Right forelimb (tissue), 1 donor: ENCODE data around the gene POLE4.

Experiments used
- DNase-seq: peaks from one replicate; pipeline ENCODE4 v3.0.0-alpha.2; 2018

The POLE4 gene, protein sequence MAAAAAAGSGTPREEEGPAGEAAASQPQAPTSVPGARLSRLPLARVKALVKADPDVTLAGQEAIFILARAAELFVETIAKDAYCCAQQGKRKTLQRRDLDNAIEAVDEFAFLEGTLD

DNA sequence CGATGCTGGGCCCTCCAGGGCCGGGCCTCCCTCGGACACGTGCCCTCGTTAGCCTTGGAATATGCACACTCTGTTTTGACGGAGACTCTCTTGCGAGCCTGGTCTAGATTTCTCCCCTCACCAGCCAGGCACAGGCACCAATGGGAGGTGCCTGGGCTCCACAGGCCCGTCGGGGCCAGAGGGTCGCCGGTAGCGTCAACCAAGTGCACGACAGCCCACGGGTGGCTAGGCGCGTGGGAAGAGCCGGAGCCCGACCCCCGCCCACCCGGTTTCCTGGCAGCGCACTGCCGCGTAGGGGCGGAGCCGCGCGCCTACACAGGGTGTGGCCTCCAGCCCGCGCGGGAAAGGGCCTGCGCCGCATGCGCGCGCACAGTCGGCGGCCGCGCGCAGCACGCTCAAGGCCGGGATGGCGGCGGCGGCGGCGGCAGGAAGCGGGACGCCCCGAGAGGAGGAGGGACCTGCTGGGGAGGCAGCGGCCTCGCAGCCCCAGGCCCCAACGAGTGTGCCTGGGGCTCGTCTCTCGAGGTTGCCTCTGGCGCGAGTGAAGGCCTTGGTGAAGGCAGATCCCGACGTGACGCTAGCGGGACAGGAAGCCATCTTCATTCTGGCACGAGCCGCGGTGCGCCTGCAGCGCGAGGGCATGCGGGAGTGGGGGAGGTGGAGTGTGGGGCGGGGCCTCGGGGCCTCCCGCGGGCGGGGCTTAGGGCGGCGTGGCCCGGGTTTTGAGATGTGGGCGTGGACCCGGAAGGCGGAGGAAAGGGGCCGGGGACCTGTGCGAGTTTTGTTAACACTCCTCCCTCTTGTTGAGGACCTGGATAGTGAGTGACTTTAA, at the start of gene POLE4:
TSS of gene POLE4 (plus strand) at position 370 of the 832 bp plus-strand sequence. CDS start at position 407, 37 bp downstream.
- DNase-seq, result peak; percentile 94

DNA sequence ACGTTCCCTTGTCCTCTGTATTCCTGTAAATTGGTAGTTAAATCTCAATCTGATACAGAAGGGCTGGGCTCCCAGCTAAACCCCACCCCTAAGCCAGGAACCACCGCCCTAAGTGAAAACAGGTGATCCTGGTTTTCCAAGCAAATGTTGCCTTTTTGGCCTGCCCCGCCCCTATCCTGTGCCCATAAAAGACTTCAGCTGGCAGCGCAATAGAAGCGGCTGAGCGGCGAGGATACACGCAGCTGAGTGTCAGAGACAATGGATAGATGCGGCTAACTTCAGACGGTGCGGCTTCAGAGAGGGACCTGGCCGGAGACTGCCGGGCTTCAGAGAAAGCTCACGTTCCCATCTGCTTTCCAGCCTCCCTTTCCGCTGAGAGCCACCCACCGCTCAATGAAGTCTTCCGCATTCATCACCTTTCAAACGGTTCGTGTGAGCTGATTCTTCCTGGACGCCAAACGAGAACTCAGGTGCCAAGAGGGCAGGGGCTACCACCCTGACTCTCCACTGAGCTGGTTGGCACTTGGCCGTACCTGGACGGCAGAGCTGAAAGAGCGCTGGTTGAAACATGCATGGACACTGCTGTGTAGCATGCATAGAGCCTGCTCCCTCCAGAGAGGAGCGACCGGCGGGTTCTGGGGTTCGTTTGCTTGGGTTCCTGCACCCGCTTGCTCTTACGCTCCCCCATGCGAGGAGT, 49.5 kb upstream of the POLE4 start:
- no peak for DNase-seq

DNA sequence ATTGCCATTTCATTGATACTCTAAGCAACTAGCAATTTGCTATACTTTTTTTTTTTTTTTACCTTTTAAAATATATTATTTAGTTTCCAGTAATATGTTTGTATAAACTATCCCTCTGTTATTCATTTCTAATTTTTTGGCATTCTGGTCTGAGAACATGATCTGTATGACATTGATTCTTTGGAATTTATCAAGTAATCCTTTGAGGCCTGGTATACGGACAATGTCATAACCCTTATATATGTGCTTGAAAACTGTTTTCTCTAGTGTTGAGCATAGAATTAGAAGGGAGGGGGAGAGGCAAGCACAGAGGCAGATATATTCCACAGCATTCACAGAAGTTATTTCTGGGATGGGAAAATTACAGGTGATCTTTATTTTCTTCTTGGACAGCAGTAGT, 48.2 kb upstream of the POLE4 start:
- DNase-seq, result no peak

DNA sequence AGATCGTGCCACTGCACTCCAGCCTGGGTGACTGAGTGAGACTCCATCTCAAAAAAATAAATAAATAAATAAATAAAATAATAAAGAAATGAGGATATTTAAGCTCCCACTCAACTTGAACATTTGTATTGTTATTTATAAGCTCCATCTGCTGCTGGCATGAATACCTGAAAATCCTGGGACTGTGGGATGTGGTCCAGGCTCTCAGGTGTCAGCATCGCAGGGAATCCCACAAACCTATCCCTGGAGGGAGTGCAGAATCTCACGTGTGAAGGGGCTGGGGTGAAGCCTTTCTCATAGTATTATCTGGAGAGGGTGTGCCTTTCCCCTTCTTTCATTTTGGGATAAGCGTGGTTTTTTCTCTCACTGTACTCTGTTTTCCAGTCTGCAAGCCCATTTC, 47.4 kb upstream of the POLE4 start:
- DNase-seq, result no peak

DNA sequence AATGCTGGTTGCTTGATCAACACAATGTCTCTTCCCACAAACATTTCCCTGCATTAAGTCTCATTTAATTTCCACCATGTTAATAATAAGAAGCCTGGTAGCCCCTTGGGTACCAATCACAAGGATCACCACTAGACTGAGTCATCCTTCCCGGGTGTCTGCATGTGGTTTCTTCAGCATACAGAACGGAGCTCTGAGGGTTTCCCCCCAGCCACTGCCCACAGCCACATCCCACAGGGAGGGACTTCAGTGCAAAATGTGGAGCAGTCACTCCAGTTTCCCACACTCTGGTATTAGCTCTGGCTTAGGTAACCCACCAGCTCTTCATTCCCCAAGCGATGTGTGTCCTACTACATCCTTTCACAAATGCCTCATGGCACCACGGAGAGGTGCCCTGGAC, 42.7 kb upstream of the POLE4 start:
- no peak for DNase-seq

DNA sequence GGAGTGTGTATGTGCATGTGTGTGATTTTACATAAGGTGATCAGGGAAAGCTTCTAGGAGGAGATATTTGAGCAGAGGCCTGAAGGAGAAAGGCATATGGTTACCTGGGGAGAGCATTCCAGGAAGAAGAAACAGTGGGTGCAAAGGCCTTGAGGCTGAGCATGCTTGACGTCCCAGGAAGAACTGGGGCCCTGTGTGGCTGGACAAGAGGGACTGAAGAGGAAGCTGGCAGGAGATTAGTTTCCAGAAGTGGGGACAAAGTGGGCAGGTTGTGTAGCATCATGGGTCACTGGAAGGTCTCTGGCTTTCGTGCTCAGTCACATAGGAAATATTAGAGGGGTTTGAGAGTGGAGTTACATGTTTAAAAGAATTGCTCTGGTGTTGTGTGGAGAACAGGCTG, 42.0 kb upstream of the POLE4 start:
- no peak for DNase-seq

DNA sequence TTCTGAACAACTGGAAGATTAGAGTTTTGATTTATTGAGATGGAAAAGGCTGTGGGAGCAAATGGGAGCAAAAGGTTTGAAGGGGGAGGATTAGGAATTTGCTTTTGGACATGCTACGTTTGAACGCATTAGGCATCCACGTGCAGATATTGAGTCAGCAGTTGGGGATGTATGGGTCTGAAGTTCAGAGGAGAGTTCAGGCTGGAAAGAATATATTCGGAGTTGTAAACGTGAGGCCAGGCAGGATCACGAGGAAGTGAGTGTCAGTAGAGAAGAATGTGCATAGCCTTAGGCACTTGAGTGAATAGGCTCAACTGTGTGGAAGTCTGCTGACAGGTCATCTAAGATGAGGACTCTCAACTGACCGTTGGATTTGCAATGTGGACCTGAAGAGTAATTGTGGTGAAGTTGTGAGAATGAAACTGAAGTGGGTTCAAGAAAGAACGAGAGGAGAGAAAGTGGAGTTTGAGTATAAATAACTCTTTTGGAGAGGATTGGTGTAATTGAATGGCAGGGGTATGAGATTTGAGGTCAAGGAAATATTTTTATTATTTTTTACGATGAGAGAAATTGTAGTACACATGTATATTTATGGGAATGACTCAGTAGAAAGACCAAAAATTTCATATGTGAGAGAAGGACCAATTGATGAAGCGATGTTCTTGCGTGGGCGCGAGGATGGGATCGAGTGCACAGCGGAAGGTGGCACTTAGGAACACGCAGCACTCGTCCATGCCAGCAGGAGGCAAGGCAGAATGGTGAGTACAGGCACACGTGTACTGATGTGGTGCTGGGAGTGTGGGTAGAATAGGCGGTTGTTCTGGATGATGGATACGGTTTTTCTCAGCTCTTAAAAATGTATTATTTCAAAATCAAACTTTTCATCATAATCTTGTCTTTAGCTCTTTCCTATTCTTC, 40.5 kb upstream of the POLE4 start:
- no peak for DNase-seq

DNA sequence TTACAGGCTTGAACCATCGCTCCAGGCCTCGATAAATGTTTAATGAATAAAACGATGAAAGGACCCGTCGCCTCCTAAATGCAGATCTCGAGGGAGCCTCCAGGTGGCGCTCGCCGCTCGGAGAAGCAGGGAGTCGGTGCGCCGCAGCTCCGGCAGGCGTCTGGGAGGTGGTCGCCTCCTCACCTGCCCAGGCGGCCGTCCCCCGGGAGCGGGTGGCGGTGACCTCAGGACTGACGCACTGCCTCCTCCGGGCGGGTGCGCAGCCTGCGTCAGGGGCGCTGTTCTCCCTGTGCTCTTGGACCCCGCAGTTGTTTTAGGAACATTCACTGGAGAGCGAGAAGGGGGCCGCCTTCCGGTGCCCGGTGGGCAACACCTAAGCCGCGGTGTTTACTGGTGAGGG, 38.6 kb upstream of the POLE4 start:
- peak; percentile 72 for DNase-seq

DNA sequence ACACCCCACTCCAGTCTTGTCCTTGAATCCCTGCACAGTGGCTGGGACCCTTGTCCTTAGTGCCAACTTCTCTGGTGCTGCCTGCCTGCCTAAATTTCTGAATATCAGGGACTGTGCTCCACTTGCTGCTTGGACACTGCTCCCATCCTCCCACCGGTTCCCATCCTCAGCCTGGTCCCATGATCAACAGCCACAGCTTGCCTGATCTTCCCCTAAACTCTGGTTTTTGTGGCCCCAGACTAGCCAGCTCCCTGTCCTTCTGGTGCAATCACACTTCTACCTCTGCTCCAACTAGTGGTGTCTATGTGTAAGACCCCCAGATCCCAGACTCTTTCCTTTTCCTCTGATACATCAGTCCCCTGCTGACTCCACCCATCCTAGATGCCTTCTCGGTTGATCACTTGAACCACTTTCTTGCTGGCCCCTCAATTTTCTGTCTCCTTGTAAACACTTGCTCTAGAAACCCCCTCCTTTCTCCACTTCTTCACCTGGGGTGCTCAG, 37.2 kb upstream of the POLE4 start:
- no peak for DNase-seq

DNA sequence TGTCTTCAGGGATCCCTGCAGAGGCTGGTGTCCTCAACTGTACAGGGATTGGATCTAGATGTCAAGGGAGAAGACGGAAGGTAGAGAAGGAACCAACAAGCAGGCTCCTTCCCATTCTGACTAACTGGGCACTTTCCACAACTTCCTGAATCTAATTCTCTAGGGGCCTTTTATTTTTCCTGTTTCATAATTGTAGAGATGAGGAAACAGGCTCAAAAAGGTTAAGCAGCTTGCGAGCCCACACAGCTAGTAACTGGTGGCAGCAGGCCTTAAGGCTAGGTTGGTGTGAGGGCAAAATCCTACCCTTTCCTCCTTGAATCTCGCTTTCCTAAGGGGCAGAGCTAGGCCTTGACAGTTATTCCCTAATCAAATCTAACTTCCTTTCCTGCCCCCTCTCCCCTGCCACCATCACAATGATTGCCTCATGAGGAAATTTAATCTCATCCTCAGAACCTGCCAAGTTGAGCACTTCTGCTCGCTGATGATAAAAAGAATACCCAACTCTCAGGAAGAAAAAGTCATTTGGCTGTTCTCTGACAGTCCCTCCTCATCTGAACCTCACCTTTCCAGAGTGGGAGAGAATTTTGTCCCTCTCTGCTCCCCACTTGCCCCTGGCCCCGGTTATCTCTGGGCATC, 35.7 kb upstream of the POLE4 start:
- DNase-seq, result no peak

DNA sequence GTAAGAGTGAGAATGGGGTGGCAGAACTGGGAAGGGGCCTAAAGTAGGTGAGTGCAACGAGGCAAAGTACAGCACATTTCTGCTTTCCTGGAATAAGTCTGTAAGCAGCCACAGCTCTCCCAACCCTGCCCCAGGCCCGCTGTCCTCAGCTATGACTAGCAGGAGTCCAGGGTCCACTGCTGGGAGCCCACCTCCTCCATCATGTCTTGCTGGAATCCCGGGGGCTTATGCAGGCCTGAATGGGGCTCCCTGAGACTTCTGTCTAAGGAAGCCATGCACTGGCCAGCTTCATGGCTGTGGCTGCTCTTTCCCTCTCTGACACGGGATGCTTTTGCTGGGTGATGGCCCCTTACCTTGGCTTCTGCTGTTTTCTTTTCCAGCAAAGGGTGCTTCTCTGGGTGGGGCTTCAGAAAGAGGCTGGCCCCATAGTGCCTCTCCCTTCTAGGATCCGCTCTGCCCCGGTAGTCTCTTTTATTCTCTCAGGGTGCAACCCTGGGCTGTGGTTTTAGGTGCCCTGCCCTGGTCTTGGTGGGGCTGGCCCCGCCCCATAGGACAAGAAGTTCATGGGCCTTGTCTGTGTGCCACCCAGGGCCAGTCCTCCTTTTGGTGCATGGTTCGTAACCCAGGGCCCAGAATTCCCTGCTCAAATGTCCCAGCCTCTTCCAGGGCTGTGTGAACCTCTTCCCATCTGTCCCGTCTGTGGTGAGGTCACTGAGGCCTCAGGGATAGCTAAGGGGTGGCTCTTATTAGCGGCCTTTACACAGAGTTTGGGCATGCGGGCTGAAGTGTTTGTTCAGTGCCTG, 33.8 kb upstream of the POLE4 start:
- DNase-seq, result no peak

DNA sequence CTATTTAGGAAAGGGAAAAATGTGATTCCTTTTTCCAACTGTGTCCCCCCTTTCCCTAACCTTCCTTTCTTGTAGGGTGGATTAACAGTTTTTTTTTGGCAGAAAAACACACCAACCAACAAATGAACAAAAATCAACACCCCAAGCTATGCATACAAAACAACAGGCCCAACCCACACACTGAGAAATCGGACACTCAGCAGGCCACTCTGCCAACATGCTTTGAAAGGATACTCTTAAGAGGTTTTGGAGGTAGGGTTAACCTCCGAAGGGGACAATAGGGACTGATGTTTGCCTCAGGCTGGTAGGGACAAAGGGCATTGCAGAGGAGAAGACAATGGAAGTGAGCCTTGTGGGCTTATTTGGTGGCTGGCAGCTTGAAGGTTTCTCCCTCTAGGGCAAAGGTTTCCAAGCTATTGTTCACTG, 33.1 kb upstream of the POLE4 start:
- DNase-seq, result no peak

DNA sequence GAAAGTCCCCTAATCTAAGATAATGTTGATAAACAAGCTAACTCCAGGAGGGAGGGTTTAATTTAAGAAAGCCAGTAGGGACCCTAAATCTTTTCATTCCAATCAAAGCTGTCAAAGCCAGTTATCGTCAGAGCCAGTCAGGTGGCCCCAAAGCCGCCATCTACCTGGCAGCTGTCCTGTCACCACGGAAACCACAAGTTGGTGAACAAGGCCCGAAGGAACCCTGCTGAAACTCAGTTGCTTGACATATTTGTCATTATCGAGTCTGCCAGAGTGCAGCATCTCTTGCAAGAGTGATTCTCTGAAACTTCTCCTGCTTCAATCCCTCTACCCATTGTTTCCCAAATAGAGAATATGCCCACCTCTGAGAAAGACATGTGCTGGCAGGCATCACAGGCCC, 30.8 kb upstream of the POLE4 start:
- no peak for DNase-seq

DNA sequence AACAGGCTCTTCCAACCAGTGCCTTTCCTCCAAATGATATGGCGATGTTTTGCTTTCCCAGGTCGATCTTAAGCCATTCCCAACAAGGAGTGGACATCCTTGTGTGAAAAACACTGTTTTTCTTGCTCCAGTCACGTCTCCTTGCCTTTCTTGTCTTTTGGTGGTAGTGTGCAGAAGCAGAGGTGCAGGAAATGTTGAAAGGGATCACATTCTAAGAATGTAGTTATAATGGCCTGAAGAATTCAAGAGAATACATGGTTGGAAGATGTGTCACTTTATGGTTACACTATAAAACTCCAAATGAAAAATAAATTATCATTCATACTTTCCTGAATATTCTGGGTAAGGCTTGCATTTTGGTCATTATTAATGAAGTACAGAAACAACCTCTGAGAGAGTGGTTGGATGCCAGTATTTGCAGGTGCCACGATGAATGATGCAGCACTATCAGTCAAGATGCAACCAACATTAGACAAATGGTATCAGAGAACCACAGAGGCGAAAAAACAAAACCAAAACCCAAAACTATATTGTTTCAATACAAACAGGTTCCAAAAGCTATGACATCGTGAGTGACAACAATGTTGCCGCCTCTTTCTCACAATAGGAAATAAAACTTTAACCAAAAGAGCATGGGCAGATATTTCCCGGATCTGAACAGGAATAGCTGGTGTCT, 27.5 kb upstream of the POLE4 start:
- no peak for DNase-seq

DNA sequence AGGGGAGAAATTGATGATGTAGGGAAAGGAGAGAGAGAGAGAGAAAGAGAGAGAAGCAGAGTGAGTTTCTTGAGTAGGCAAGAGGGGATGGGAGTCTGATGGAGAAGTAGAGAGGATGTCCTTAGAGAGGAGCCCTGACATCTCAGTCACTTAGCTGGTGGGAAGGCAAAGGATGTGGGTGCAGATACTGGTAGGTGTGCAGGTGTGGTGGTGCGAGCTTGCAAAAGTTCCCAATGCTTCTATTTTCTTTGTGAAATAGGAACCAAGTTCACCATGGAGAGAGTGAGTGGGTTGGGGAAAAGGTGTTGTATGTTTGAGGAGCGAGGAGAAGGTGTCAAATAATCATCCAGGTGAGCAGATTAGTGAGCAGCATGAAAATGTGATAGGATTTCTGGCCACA, 26.5 kb upstream of the POLE4 start:
- DNase-seq, result no peak

DNA sequence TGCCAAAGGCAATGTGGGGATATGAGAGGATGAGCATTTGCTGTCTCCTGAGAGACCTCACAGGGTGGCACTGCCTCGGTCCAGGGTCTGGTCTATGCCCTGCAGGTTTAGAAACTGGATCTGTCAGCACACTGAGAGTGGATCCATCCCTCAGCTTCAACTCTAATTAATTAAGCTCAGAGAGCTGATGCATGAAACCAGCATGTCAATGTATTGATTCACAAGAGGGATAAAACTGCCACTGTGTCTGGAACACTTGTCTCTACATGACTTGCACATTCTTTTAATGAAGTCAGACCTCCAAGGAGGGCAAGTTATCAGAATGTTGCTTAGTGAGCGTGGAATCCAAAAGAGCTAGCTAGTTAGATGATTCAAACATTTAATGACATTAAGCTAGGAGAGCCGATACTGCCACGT, 22.5 kb upstream of the POLE4 start:
- DNase-seq, result no peak

DNA sequence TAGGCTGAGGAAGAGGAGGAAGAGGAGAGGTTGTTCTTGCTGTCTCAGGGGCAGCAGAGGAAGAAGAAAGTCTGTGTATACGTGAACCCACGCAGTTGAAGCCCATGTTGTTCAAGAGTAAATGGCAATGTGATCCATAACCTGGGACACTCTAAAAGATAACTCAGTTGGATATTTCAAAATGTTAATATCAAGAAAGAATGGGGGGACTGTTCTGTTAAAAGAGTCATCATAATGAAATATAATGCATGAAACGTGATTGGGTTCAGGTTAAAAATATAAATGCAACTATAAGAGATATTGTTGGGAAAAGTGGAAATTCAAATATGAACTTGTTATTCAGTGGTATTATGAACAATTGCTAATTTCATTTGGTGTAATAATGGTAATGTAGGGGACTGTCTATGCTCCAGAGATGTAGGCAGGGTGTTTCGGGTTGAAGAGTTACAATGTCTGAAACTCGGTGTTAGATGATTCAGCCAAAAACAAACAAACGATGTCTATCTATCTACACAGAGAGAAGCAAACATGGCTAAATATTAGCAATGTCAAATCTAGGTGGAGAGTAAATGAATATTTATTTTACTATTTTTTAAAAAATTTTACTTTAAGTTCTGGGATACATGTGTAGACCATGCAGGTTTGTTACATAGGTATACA, 21.1 kb upstream of the POLE4 start:
- no peak for DNase-seq

DNA sequence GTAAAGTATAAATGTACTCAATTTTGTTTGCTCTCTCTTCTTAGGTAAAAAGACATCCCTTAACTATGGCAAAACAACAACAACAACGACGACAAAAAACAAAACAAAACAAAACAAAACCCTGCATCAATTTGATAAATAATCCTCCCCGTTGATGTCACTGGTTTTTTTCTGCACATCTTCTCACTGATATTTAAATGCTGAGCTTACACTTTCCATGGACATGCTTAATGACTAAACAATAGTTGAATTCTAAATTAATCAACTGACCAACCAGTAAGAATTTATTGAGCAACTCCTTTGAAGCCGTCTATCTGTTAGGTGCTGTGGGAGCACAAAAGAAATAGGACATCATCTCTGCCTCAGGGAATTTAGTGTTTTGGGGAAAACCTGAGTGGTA, 20.2 kb upstream of the POLE4 start:
- no peak for DNase-seq

DNA sequence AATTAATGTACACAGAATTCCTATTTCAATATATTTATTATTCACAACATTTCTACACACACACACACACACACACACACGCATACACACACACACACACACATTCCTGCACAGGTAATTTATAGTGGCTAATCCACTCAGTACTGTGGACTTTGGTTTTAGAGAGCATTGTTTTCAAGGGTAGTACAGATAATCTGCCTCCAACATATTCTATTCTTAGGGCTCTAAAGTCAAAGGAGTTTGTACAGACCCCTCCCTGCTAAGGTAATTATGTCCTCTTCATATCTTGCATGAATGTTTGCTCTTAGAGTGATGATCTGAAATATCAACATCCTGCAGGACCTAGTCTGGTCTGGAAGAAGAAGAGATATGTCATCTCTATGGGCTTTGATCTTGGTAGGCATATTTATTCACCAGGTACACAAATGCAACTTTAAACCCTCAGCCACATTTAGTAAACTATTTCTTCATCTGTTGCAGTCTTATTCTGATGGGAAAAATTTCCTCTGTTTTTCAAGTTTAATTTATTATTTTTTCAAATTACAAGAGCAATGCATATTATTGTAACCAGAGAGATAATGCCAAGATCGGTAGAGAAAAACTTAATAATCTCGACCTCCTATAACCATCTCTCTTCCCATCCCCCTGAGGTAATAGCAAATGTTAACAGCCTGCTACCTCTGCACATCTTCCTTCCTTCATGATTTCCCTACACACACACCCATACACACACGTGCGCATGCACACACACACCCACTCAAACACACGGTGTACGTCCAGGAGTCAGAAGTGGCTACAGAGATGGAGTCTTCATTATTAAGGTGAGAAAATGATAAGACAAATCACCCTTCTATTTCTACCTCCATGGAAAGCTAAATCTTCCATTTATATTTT, 18.3 kb upstream of the POLE4 start:
- DNase-seq, result no peak
